GM12801 (cell line): ENCODE results near the gene SLC7A11.

Experiments used
- TF ChIP-seq, protein P1 (sequence below): IDR thresholded peaks from one replicate; pipeline ENCODE4 v1.5.1; 2011; ENCODE audit warnings: control low read depth; ENCODE audit not compliant: insufficient read length; ENCODE audit errors: extremely low read depth

The SLC7A11 gene

DNA sequence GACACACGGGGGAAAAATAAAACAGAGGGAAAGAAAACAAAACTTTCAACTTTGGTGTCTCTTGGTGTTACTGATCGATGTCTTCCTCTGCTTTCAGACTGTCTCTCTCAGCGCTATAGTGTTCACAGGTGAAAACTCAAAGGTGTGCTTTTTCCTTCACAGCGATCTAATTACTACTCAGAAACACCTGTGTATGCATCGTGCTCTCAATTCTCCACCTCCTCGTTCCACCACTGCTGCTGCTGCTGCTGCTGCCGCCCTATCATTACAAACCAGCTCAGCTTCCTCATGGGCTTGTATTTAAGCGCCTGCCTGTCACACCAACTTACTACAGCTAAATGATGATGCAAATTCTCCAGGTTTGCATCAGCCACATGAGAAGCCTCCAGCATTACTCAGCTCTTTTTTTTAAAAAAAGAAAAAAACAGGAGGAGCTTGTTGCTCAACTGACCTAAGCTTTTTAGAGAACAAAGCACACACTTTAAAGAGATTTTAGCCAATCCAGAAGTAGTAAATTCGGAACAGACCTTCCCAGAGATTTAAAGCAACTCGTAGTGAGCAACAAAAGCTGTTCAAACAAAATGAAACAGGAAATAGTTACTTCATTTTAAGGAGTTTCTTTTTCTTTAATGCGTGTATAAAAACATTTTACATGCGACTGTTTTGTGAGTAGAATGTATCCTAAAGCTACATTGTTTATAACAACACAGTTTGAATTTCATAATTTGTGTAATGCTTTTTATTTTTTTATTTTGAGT, at the start of gene SLC7A11:
TSS of gene SLC7A11 (minus strand) at position 274 of the 758 bp plus-strand sequence. CDS start 280 bp downstream, outside the sequence.
- TF ChIP-seq, protein P1, sequence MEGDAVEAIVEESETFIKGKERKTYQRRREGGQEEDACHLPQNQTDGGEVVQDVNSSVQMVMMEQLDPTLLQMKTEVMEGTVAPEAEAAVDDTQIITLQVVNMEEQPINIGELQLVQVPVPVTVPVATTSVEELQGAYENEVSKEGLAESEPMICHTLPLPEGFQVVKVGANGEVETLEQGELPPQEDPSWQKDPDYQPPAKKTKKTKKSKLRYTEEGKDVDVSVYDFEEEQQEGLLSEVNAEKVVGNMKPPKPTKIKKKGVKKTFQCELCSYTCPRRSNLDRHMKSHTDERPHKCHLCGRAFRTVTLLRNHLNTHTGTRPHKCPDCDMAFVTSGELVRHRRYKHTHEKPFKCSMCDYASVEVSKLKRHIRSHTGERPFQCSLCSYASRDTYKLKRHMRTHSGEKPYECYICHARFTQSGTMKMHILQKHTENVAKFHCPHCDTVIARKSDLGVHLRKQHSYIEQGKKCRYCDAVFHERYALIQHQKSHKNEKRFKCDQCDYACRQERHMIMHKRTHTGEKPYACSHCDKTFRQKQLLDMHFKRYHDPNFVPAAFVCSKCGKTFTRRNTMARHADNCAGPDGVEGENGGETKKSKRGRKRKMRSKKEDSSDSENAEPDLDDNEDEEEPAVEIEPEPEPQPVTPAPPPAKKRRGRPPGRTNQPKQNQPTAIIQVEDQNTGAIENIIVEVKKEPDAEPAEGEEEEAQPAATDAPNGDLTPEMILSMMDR: no peak

GRCh38 chr4:138291431-138291830, 49.3 kb upstream of the SLC7A11 start:
- TF ChIP-seq, protein P1: no peak

DNA sequence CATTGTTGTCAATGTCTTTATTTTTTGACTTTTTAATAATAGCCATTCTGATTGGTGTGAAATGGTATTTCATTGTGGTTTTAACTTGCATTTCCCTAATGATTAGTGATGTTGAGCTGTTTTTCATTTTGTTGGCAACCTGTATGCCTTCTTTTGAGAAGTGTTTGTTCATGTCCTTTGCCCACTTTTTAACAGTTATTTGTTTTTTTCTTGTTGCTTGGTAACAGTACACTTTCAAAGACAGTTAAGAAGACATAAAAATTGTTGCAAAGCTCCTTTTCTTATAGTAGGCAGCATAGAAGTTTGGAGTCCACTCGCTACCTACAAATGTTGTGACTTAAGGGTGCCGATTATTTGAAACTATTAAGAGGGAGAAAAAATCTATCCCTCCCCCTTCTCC, 48.7 kb upstream of the SLC7A11 start:
- TF ChIP-seq, protein P1: no peak

- TF ChIP-seq, protein P1: no peak
These were observed 37.1 kb upstream of the SLC7A11 start for GRCh38 chr4:138279286-138279685.

- TF ChIP-seq, protein P1: no peak
These were observed 35.0 kb upstream of the SLC7A11 start for GRCh38 chr4:138277133-138277532.

GRCh38 chr4:138275963-138276621, 33.9 kb upstream of the SLC7A11 start:
- TF ChIP-seq, protein P1: no peak

- TF ChIP-seq, protein P1: no peak
These were observed 33.1 kb upstream of the SLC7A11 start for GRCh38 chr4:138275216-138275615.
